Smooth muscle cell (in vitro differentiated cells): ENCODE results near the gene ROMO1. TPM values are rescaled to one million over a fixed set of nuclear protein-coding genes. Genes with fewer than 3 reads are reported as not detected.
A peak's percentile ranks its signal among the peaks of the same experiment; 100 is the strongest.

Experiments
- DNase-seq: peaks from one replicate; lab custom pipeline; 2025; ENCODE audit not compliant: unreplicated experiment; lab: John Stamatoyannopoulos, UW
- H2AFZ ChIP-seq: fragments of 200-600 bp; sonication (generic); 2 replicates; pipeline ENCODE4 v1.6.0; 2016; ENCODE audit warnings: antibody characterized with exemption, low read depth, mild to moderate bottlenecking
- H3F3A ChIP-seq: fragments of 200-600 bp; sonication (generic); 2 replicates; pipeline ENCODE4 v1.6.0; 2017; ENCODE audit warnings: antibody characterized with exemption, low read depth
- H3K27ac ChIP-seq: fragments of 200-600 bp; sonication (generic); 2 replicates; pipeline ENCODE4 v1.5.1; 2016; ENCODE audit warnings: low read depth, mild to moderate bottlenecking
- H3K27me3 ChIP-seq: fragments of 200-600 bp; sonication (generic); 2 replicates; pipeline ENCODE4 v1.6.1; 2016; ENCODE audit warnings: low read depth, mild to moderate bottlenecking
- H3K36me3 ChIP-seq: fragments of 200-600 bp; sonication (generic); 2 replicates; pipeline ENCODE4 v1.5.1; 2016; ENCODE audit warnings: low read depth
- H3K4me1 ChIP-seq: fragments of 200-600 bp; sonication (generic); 2 replicates; pipeline ENCODE4 v1.5.1; 2016; ENCODE audit warnings: low read depth
- H3K4me2 ChIP-seq: fragments of 200-600 bp; sonication (generic); 2 replicates; pipeline ENCODE4 v1.6.0; 2016; ENCODE audit warnings: mild to moderate bottlenecking
- H3K4me3 ChIP-seq: fragments of 200-600 bp; sonication (generic); 2 replicates; pipeline ENCODE4 v1.5.1; 2016; ENCODE audit warnings: mild to moderate bottlenecking
- H3K79me2 ChIP-seq: fragments of 200-600 bp; sonication (generic); 2 replicates; pipeline ENCODE4 v1.6.0; 2016; ENCODE audit warnings: low read depth, mild to moderate bottlenecking
- H3K9ac ChIP-seq: fragments of 200-600 bp; sonication (generic); 2 replicates; pipeline ENCODE4 v1.6.0; 2016; ENCODE audit warnings: low read depth
- H3K9me3 ChIP-seq: fragments of 200-600 bp; sonication (generic); replicated peaks from 2 replicates; pipeline ENCODE4 v1.5.1; 2016; ENCODE audit warnings: low read depth
- H4K20me1 ChIP-seq: fragments of 200-600 bp; sonication (generic); 2 replicates; pipeline ENCODE4 v1.6.0; 2016; ENCODE audit warnings: low read depth
- CTCF ChIP-seq: fragments of 200-600 bp; sonication (generic); IDR thresholded peaks from 2 replicates; pipeline ENCODE4 v1.5.1; 2017; ENCODE audit warnings: borderline replicate concordance, mild to moderate bottlenecking, antibody characterized with exemption; ENCODE audit not compliant: insufficient read depth, poor library complexity, severe bottlenecking
- WGBS: methylation state at CpG from one replicate; pipeline ENCODE4 v1.1.7; 2016; ENCODE audit warnings: low lambda C conversion rate; 5-methylcytosine and 5-hydroxymethylcytosine counted together
- polyA plus RNA-seq: library from polyadenylated mRNA; unstranded; fragments of >200 nt; fragmentation: Nextera tagmentation; extraction: Ambion mirVana; gene quantifications from 2 replicates; pipeline ENCODE4 v1.2.1, GENCODE V29; 2016
- total RNA-seq: library from RNA; depleted of rRNA; stranded (reverse); fragments of >200 nt; gene quantifications from 2 replicates; pipeline ENCODE4 v1.2.3, GENCODE V29; 2014

Gene ROMO1
- total and polyA plus RNA-seq, 2 experiments from 2014 or later: 523 to 694 TPM

- no peak for DNase-seq
- H3K4me2 ChIP-seq: no peak overlapping the region
- no peaks in the 10 kb centered on the region for H3K27me3 ChIP-seq
- no peak overlapping the region for H3K9ac ChIP-seq
- no peaks in the 10 kb centered on the region for H4K20me1 ChIP-seq
- no peak overlapping the region for H3K4me3 ChIP-seq
- peaks cover 6% of the 10 kb centered on the region for H3K79me2 ChIP-seq
- H3K27ac ChIP-seq: no peak overlapping the region
- no peaks in the 10 kb centered on the region for H3K9me3 ChIP-seq
- TF ChIP-seq CTCF: no peak
- WGBS: 91% methylated on average over 2 of the region's 2 CpGs
- no peak overlapping the region for H2AFZ ChIP-seq
- H3K4me1 ChIP-seq: peaks cover 5% of the 10 kb centered on the region
- peaks cover 3% of the 10 kb centered on the region for H3F3A ChIP-seq
- H3K36me3 ChIP-seq: peaks cover 6% of the 10 kb centered on the region
Measured at GRCh38 chr20:35695245-35695749, 3.9 kb upstream of the ROMO1 start.

GRCh38 chr20:35695978-35696377 lies 3.2 kb upstream of the ROMO1 start:
- Histone ChIP-seq H3K27me3 (no peaks in the 10 kb centered on the region), H3K9ac (no peak overlapping the region), H3K4me3 (no peak overlapping the region), H3K4me2 (no peak overlapping the region), H3K9me3 (no peaks in the 10 kb centered on the region), H4K20me1 (no peaks in the 10 kb centered on the region), H3K4me1 (peaks cover 10% of the 10 kb centered on the region), H3K36me3 (no peaks in the 10 kb centered on the region), H2AFZ (no peak overlapping the region), H3F3A (peaks cover 9% of the 10 kb centered on the region), H3K79me2 (peaks cover 9% of the 10 kb centered on the region), H3K27ac (no peak overlapping the region)
- WGBS: 95% methylated on average over 4 of the region's 4 CpGs
- TF ChIP-seq CTCF: no peak
- DNase-seq: no peak

GRCh38 chr20:35697696-35698297 lies 1.4 kb upstream of the ROMO1 start:
- H4K20me1 ChIP-seq: peaks cover 12% of the 10 kb centered on the region
- no peaks in the 10 kb centered on the region for H3K36me3 ChIP-seq
- peaks cover 10% of the 10 kb centered on the region for H3K4me1 ChIP-seq
- H3K27ac ChIP-seq: no peak overlapping the region
- no peak for DNase-seq
- no peaks in the 10 kb centered on the region for H3K27me3 ChIP-seq
- H3K9ac ChIP-seq: no peak overlapping the region
- TF ChIP-seq CTCF: no peak
- peak overlapping the region; percentile 81 for H3K4me3 ChIP-seq
- WGBS: 89% methylated on average over 9 of the region's 9 CpGs
- peaks cover 9% of the 10 kb centered on the region for H3K79me2 ChIP-seq
- peaks cover 25% of the 10 kb centered on the region for H3F3A ChIP-seq
- peak overlapping the region; percentile 93 for H3K4me2 ChIP-seq
- no peak overlapping the region for H2AFZ ChIP-seq
- H3K9me3 ChIP-seq: no peaks in the 10 kb centered on the region
